Tibial artery (tissue), 4 donors: ENCODE measurements around the gene PARD3B.

Experiments
- DNase-seq, 2 donors: peaks; one replicate each; pipeline ENCODE4 v3.0.0-alpha.2; 2019
- H3K27ac ChIP-seq, 2 donors: fragments of 200-600 bp; sonication (generic) in 1 of 2; 1 replicate in 1 of 2; 2 replicates in 1 of 2; pipeline ENCODE4 v1.5.1; 2018 to 2019; ENCODE audit warnings: mild to moderate bottlenecking in 1 of 2
- H3K27me3 ChIP-seq, 2 donors: fragments of 200-600 bp; sonication (generic) in 1 of 2; one replicate each; pipeline versions ENCODE4 v1.5.1 to v1.6.0; 2016 to 2019
- H3K36me3 ChIP-seq, 3 donors: fragments of 200-600 bp; sonication (generic) in 2 of 3; one replicate each; pipeline ENCODE4 v1.5.1; 2016 to 2019; ENCODE audit warnings: mild to moderate bottlenecking in 2 of 3
- H3K4me1 ChIP-seq, 4 donors: fragments of 200-600 bp; sonication (generic) in 2 of 4; 1 replicate in 3 of 4; 2 replicates in 1 of 4; pipeline ENCODE4 v1.5.1; 2016 to 2019
- H3K4me3 ChIP-seq, 2 donors: fragments of 200-600 bp; sonication (generic) in 1 of 2; 1 replicate in 1 of 2; 2 replicates in 1 of 2; pipeline ENCODE4 v1.5.1; 2018 to 2019; ENCODE audit warnings: mild to moderate bottlenecking in 2 of 2
- H3K9me3 ChIP-seq, 3 donors: fragments of 200-600 bp; sonication (generic) in 1 of 3; one replicate each; pipeline ENCODE4 v1.5.1; 2016 to 2019
- CTCF ChIP-seq, 2 experiments: fragments of 200-600 bp in 1 of 2; fragments of 450-650 bp in 1 of 2; IDR thresholded peaks; one replicate each; pipeline ENCODE4 v1.5.1; 2017 to 2019; ENCODE audit warnings: antibody characterized with exemption in 2 of 2, mild to moderate bottlenecking in 1 of 2, moderate library complexity in 1 of 2
- intact Hi-C: fragments of 100-400 bp; cut with DNase I; formaldehyde crosslinking; loops from one replicate; pipeline ENCODE4 v1.15.0; 2023; ENCODE audit warnings: low total_unique reads

PARD3B gene

GRCh38 chr2:204560902-204561301, 15.6 kb downstream of the PARD3B start:
- H3K27ac ChIP-seq: no peak overlapping the region
- H3K27me3 ChIP-seq: no peaks in the 10 kb centered on the region
- H3K36me3 ChIP-seq: no peaks in the 10 kb centered on the region
- H3K4me3 ChIP-seq: no peak overlapping the region
- intact Hi-C loops: no loop called here
- H3K4me1 ChIP-seq: no peaks in the 10 kb centered on the region
- no peak for TF ChIP-seq CTCF (IDR thresholded peaks at IDR 0.05)
- no peaks in the 10 kb centered on the region for H3K9me3 ChIP-seq
- no peak for DNase-seq

- no peak for DNase-seq
- peaks cover 0 to 7% (median 0%) of the 10 kb centered on the region in 4 donors for H3K4me1 ChIP-seq
- H3K27ac ChIP-seq: no peak overlapping the region
- intact Hi-C loops: no loop called here
- no peak overlapping the region for H3K4me3 ChIP-seq
- no peaks in the 10 kb centered on the region for H3K36me3 ChIP-seq
- no peaks in the 10 kb centered on the region for H3K9me3 ChIP-seq
- TF ChIP-seq CTCF (IDR thresholded peaks at IDR 0.05): no peak
- H3K27me3 ChIP-seq: no peaks in the 10 kb centered on the region
Observed at GRCh38 chr2:204561771-204562170, 16.5 kb downstream of the PARD3B start.

GRCh38 chr2:204566439-204566838, 21.2 kb downstream of the PARD3B start:
- TF ChIP-seq CTCF (IDR thresholded peaks at IDR 0.05): no peak
- no peaks in the 10 kb centered on the region for H3K36me3 ChIP-seq

GRCh38 chr2:204570421-204570820, 25.1 kb downstream of the PARD3B start:
- no peak for DNase-seq
- H3K9me3 ChIP-seq: no peaks in the 10 kb centered on the region
- no peaks in the 10 kb centered on the region for H3K27me3 ChIP-seq
- no peak overlapping the region for H3K4me3 ChIP-seq
- TF ChIP-seq CTCF (IDR thresholded peaks at IDR 0.05): no peak
- no peaks in the 10 kb centered on the region for H3K36me3 ChIP-seq
- intact Hi-C loops: no loop called here
- no peak overlapping the region for H3K27ac ChIP-seq
- peaks cover 0 to 42% (median 0%) of the 10 kb centered on the region in 4 donors for H3K4me1 ChIP-seq

More at GRCh38 chr2:204566439-204566838, 21.2 kb downstream of the PARD3B start:
- no peaks in the 10 kb centered on the region for H3K9me3 ChIP-seq
- intact Hi-C loops: no loop called here
- DNase-seq: no peak
- peaks cover 0 to 21% (median 0%) of the 10 kb centered on the region in 4 donors for H3K4me1 ChIP-seq
- H3K27me3 ChIP-seq: no peaks in the 10 kb centered on the region
- H3K27ac ChIP-seq: no peak overlapping the region
- H3K4me3 ChIP-seq: no peak overlapping the region

- Histone ChIP-seq H3K4me1 (peaks cover 0 to 41% (median 0%) of the 10 kb centered on the region in 4 donors), H3K27me3 (no peaks in the 10 kb centered on the region), H3K27ac (no peak overlapping the region), H3K9me3 (no peaks in the 10 kb centered on the region), H3K36me3 (no peaks in the 10 kb centered on the region), H3K4me3 (no peak overlapping the region)
- intact Hi-C loops: no loop called here
- no peak for DNase-seq
- no peak for TF ChIP-seq CTCF (IDR thresholded peaks at IDR 0.05)
Observed at GRCh38 chr2:204571041-204571440, 25.8 kb downstream of the PARD3B start.

GRCh38 chr2:204571911-204572310, 26.6 kb downstream of the PARD3B start:
- no peak for DNase-seq
- Histone ChIP-seq H3K4me3 (no peak overlapping the region), H3K4me1 (peaks cover 0 to 34% (median 0%) of the 10 kb centered on the region in 4 donors), H3K9me3 (no peaks in the 10 kb centered on the region), H3K27ac (no peak overlapping the region), H3K36me3 (no peaks in the 10 kb centered on the region), H3K27me3 (no peaks in the 10 kb centered on the region)
- intact Hi-C loops: no loop called here
- TF ChIP-seq CTCF (IDR thresholded peaks at IDR 0.05): no peak
